ENCODE data around the gene CYP3A5.

Gene CYP3A5

GRCh38 chr7:99615989-99616358 is 63.8 kb downstream of the CYP3A5 start:
- no peak for DNase-seq (ENCODE audit: low spot score)

GRCh38 chr7:99614495-99614894 is 65.3 kb downstream of the CYP3A5 start:
- DNase-seq (ENCODE audit: low spot score) = no peak

DNA sequence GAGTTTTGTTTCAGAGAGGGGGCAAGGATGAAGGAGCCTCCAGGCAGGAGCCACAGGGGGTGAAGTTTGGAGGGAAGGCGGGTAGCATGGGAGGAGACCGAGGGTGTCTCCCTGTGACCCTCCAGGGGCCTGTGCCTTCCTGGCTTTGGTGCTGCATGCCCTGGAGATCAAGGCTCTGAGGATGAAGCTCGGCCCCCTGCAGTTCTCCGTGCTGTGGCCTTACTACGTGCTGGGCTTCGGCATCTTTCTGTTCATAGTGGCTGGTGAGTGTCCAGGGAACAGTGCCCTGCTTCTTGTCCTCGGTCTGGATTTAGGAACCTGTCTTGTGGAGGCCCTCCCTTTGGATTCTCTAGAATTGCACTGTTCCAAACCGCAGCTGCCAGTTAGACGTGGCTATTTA is 72.2 kb downstream of the CYP3A5 start:
- DNase-seq (ENCODE audit: low spot score) = no peak

- DNase-seq (ENCODE audit: low spot score) = no peak
These were observed 73.3 kb downstream of the CYP3A5 start for GRCh38 chr7:99606531-99606930.

GRCh38 chr7:99605527-99605926 is 74.3 kb downstream of the CYP3A5 start:
- DNase-seq (ENCODE audit: low spot score) = no peak

DNA sequence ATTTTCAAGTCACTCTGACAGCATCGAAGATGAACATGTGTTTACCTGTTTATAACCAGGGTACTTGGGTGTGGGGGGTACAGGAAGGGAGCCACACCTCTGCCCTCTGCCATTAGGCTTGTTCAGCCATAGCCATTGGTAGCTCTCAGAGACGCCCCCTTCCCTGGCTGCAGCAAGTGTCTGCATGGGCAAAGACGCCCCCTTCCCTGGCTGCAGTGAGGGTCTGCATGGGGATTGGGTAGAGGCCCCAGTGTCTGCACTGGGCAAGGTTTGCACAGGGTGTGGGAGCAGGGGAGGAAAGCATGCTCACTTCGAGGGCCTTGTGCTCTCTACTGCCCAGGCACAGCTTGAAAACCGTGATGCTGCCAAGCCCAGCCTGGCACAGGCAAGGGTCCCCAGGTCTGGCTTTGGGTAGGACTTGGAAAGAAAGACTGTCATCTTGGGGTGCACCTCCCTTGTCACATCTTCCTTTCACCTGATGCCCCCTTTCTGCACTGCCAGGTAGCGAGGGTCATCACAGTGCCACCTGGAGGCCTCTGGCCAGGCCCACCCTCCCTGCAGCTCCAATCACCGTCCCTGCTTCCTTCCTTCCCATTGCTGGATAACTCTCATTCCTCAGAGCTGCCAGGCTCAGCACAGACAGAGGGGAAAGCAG is 78.0 kb downstream of the CYP3A5 start:
- no peak for DNase-seq (ENCODE audit: low spot score)

- no peak for DNase-seq (ENCODE audit: low spot score)
These were observed 80.0 kb downstream of the CYP3A5 start for GRCh38 chr7:99599836-99600235.
